OCI-LY3 (cell line): Measurements from ENCODE around the gene CAD.

ENCODE experiments used
- CTCF ChIP-seq: fragments of 200-600, 300-600 bp; sonication (generic); IDR thresholded peaks from 2 replicates; pipeline ENCODE4 v1.5.1; 2014; ENCODE audit warnings: antibody characterized with exemption, low read length, low read depth
- EZH2phosphoT487 ChIP-seq: fragments of 200-600 bp; shearing (Covaris generic); IDR thresholded peaks from 2 replicates; pipeline ENCODE4 v1.6.1; 2018; ENCODE audit warnings: antibody characterized with exemption, mixed run types, low read depth

GRCh38 chr2:27199241-27199640, 17.9 kb upstream of the CAD start:
- TF ChIP-seq CTCF: no peak
- TF ChIP-seq EZH2phosphoT487: no peak
